ENCODE measurements around the gene FCMR.

GRCh38 chr1:206873603-206874188 is 48.0 kb downstream of the FCMR start:
- TF ChIP-seq POLR2A (IDR thresholded peaks at IDR 0.05; ENCODE audit: low read depth, low read length), result no peak
- no peak for TF ChIP-seq CTCF (IDR thresholded peaks at IDR 0.05 in 2 of 3, conservative IDR thresholded peaks at IDR 0.05 in 1 of 3; ENCODE audit: control insufficient read depth in 2 of 3, extremely low read depth in 1 of 3, insufficient read depth in 1 of 3, low read depth in 3 of 3, low read length in 3 of 3)
- no peak for TF ChIP-seq MTA3 (IDR thresholded peaks at IDR 0.05; ENCODE audit: borderline replicate concordance, low read length)

All from GM12878 (cell line).